Right lobe of liver (tissue), 6 donors: ENCODE data around the gene SEPTIN10. TPM values are rescaled to one million over a fixed set of nuclear protein-coding genes. Genes with fewer than 3 reads are reported as not detected.
A peak's percentile ranks its signal among the peaks of the same experiment; 100 is the strongest.

ENCODE experiments used
- ATAC-seq, 4 donors: fragments of 200-7000 bp; cut with Tn5 transposase; one replicate each; pipeline ENCODE4 v1.9.1; 2020; ENCODE audit warnings: mild to moderate bottlenecking in 4 of 4, moderate library complexity in 4 of 4
- DNase-seq, 3 donors: peaks; one replicate each; pipeline ENCODE4 v3.0.0-alpha.2; 2020
- H3K27ac ChIP-seq, 3 donors: fragments of 200-600 bp; one replicate each; pipeline ENCODE4 v1.8.0; 2022
- H3K27me3 ChIP-seq, 2 donors: fragments of 200-600 bp; one replicate each; pipeline ENCODE4 v1.8.0; 2022
- H3K36me3 ChIP-seq, 4 donors: fragments of 200-600 bp; sonication (generic) in 1 of 4; one replicate each; pipeline versions ENCODE4 v1.5.1 to v1.8.0; 2017 to 2022; ENCODE audit warnings: control low read depth in 1 of 4
- H3K4me1 ChIP-seq, 4 donors: fragments of 200-600 bp; sonication (generic) in 1 of 4; one replicate each; pipeline versions ENCODE4 v1.5.1 to v1.8.0; 2017 to 2022; ENCODE audit warnings: control low read depth in 1 of 4
- H3K4me3 ChIP-seq, 3 donors: fragments of 200-600 bp; one replicate each; pipeline ENCODE4 v1.8.0; 2022
- H3K9me3 ChIP-seq, 4 donors: fragments of 200-600 bp; sonication (generic) in 1 of 4; one replicate each; pipeline versions ENCODE4 v1.5.1 to v1.8.0; 2017 to 2022; ENCODE audit warnings: control low read depth in 1 of 4
- POLR2A ChIP-seq: fragments of 450-650 bp; IDR thresholded peaks from one replicate; pipeline ENCODE4 v1.6.1; 2017; ENCODE audit warnings: antibody characterized with exemption, mild to moderate bottlenecking
- WGBS: methylation state at CpG from one replicate; pipeline ENCODE4 v1.1.6; 2018; ENCODE audit warnings: low coverage, low lambda C conversion rate; ENCODE audit not compliant: insufficient coverage; ENCODE audit errors: missing lambda C conversion rate; 5-methylcytosine and 5-hydroxymethylcytosine counted together
- intact Hi-C, 2 donors: fragments of 100-400 bp; cut with DNase I; formaldehyde crosslinking; loops; one replicate each; pipeline versions ENCODE4 v1.11.2 to v1.14.1; 2022
- total RNA-seq, 6 experiments: library from RNA; depleted of rRNA in 2 of 6; stranded (reverse); fragments of >200 nt in 2 of 6; fragmentation: NEBNext Ultra II Directional in 3 of 6; extraction: Animal tissue kit (Norgen Biotek cat#: 25700) in 3 of 6; gene quantifications; one replicate each; pipeline versions ENCODE4 v1.1.0 to v1.2.4, GENCODE V29; 2016 to 2023
- TF ChIP-seq, protein P1 (sequence below), 4 donors: fragments of 200-600 bp in 3 of 4; fragments of 450-650 bp in 1 of 4; IDR thresholded peaks; one replicate each; pipeline versions ENCODE4 v1.5.1 to v1.8.0; 2016 to 2022; ENCODE audit warnings: antibody characterized with exemption in 4 of 4, mild to moderate bottlenecking in 2 of 4
- donor health status: DM: no; HTN: yes; CAD: no.
- donor health status: DM: no; HTN: no; CAD: no.
- donor health status: DM: no; HTN: no; CAD: no.
- donor health status: DM: no; HTN: yes; CAD: no.
- donor health status: DM: no; HTN: yes; CAD: no.

The SEPTIN10 gene
- total RNA-seq, 6 experiments from 2014 or later = 34.6 to 52.8 (median 40.8) TPM

DNA sequence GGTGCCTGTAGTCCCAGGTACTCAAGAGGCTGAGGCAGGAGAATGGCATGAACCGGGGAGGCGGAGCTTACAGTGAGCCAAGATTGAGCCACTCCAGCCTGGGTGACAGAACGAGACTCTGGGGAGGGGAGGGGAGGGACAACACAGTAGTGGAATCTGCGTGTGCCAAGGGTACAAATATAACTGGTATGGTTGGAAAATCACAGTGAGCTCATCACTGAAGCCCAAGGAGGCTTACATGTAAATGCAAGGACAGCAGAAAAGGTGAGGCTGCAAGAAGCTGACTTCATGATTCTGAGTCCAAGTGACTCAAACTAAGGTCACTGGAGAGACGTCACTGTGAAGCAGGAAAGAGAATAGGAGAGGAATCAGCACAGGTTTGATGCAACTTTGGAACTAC is 9.2 kb downstream of the SEPTIN10 start:
- TF ChIP-seq, protein P1, sequence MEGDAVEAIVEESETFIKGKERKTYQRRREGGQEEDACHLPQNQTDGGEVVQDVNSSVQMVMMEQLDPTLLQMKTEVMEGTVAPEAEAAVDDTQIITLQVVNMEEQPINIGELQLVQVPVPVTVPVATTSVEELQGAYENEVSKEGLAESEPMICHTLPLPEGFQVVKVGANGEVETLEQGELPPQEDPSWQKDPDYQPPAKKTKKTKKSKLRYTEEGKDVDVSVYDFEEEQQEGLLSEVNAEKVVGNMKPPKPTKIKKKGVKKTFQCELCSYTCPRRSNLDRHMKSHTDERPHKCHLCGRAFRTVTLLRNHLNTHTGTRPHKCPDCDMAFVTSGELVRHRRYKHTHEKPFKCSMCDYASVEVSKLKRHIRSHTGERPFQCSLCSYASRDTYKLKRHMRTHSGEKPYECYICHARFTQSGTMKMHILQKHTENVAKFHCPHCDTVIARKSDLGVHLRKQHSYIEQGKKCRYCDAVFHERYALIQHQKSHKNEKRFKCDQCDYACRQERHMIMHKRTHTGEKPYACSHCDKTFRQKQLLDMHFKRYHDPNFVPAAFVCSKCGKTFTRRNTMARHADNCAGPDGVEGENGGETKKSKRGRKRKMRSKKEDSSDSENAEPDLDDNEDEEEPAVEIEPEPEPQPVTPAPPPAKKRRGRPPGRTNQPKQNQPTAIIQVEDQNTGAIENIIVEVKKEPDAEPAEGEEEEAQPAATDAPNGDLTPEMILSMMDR (IDR thresholded peaks at IDR 0.05) = no peak
- no peak for TF ChIP-seq POLR2A
- Histone ChIP-seq H3K36me3 (no peaks in the 10 kb centered on the region), H3K4me1 (peaks cover 0 to 8% (median 0%) of the 10 kb centered on the region in 4 donors), H3K27me3 (no peaks in the 10 kb centered on the region), H3K9me3 (no peaks in the 10 kb centered on the region), H3K27ac (no peak overlapping the region), H3K4me3 (no peak overlapping the region)
- whole genome bisulfite sequencing = 30% methylated on average over 3 of the region's 5 CpGs
- ATAC-seq (peak in 3 of 4 donors; percentile 38 to 61 (median 44)), DNase-seq (no peak)
- intact Hi-C loops = loop anchor here in 1 of 2 donors (10.0 kb wide), 1 partner anchor 110 kb away; no protein-coding TSS in a partner anchor

DNA sequence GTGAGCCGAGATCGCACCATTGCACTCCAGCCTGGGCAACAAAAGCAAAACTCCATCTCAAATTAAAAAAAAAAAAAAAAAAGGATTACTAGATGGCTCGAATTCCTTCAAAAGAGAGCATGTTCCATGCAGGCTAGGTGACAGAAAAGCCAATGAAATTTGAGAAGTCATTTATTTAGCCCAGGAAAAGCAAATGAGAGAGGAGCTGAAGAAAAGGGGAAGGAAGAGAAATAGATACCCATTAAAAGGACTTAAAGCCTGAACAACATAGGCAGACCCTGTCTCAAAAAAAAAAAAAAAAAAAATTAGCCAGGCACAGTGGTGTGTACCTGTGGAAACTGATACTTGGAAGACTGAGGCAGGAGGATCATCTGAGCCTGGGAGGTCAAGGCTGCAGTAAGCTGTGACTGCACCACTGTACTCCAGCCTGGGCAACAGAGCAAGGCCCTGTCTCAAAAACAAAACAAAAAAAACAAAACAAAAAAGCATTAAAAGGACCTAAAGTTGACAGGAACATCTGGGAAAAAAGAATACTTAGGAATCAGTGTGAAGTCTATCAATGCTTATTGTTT is 11.1 kb downstream of the SEPTIN10 start:
- Histone ChIP-seq H3K36me3 (no peaks in the 10 kb centered on the region), H3K4me1 (peaks cover 0 to 8% (median 0%) of the 10 kb centered on the region in 4 donors), H3K4me3 (no peak overlapping the region), H3K27me3 (no peaks in the 10 kb centered on the region), H3K9me3 (no peaks in the 10 kb centered on the region), H3K27ac (no peak overlapping the region)
- DNase-seq = no peak
- TF ChIP-seq POLR2A = no peak
- TF ChIP-seq, protein P1 (IDR thresholded peaks at IDR 0.05) = no peak
- intact Hi-C loops = loop anchor here in 1 of 2 donors (10.0 kb wide), 1 partner anchor 112 kb away; no protein-coding TSS in a partner anchor
- no peak for ATAC-seq
- WGBS = 86% methylated on average over 3 of the region's 3 CpGs

DNA sequence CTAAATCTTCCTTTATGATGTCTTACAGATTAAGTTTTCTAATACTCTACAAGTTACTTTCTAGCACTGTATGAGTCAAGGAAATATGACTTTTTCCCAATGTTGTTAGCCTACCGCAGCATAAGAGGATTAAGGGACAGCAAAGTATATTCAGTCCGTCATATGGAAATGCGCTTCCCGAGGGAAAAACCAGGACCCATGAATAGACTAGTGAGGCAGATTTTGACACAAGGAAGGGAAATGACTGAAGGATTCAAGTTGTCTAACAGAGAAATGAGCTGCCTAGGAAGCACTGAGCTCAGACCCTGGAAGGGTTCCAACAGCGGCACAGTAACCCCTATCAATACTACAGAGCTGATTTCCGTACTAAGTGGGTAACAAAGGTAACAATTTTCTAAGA is 12.0 kb downstream of the SEPTIN10 start:
- intact Hi-C loops = loop anchor here in 1 of 2 donors (10.0 kb wide), 1 partner anchor 113 kb away; no protein-coding TSS in a partner anchor
- Histone ChIP-seq H3K27me3 (no peaks in the 10 kb centered on the region), H3K9me3 (no peaks in the 10 kb centered on the region), H3K4me1 (peaks cover 0 to 8% (median 0%) of the 10 kb centered on the region in 4 donors), H3K4me3 (no peak overlapping the region), H3K36me3 (no peaks in the 10 kb centered on the region), H3K27ac (no peak overlapping the region)
- ATAC-seq (peak in 1 of 4 donors; percentile 45), DNase-seq (no peak)
- TF ChIP-seq POLR2A = no peak
- TF ChIP-seq, protein P1 (IDR thresholded peaks at IDR 0.05) = no peak
- WGBS = 59% methylated on average over 6 of the region's 6 CpGs

DNA sequence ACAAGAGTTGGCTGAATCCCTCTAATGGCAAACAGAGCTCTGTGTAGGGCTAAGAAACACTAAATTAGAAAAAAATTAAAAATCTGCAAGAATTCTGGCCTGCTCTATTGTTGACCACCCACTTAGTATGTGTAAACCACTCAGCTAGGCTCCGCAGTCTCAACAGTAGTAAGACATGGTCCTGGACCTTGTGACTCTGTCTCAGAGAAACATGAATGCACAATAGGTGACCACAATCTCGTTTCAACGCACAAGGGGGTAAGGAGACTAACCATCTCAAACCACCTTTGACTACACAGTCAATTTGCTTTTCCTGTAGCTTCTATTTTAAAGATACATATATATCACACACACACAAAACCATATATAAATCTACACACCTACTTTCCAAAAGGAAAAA is 16.5 kb downstream of the SEPTIN10 start:
- TF ChIP-seq, protein P1 (IDR thresholded peaks at IDR 0.05) = no peak
- no peak for TF ChIP-seq POLR2A

More for the DNA sequence above, 16.5 kb downstream of the SEPTIN10 start:
- intact Hi-C loops = no loop called here
- Histone ChIP-seq H3K4me1 (peaks cover 0 to 8% (median 0%) of the 10 kb centered on the region in 4 donors), H3K27me3 (no peaks in the 10 kb centered on the region), H3K9me3 (no peaks in the 10 kb centered on the region), H3K4me3 (no peak overlapping the region), H3K36me3 (no peaks in the 10 kb centered on the region), H3K27ac (no peak overlapping the region)
- no peak for DNase-seq
- no peak for ATAC-seq
- WGBS = 77% methylated on average over 3 of the region's 3 CpGs
